HEK293T (cell line): ENCODE measurements around the gene ARMC9.

Experiments used
- ARNT ChIP-seq: fragments of 450-650 bp; IDR thresholded peaks from 2 replicates; pipeline ENCODE4 v1.6.1; 2017; ENCODE audit warnings: mild to moderate bottlenecking
- L3MBTL2 ChIP-seq: fragments of 450-650 bp; conservative IDR thresholded peaks from 2 replicates; pipeline ENCODE4 v1.6.1; 2016; ENCODE audit warnings: mild to moderate bottlenecking
- ZNF384 ChIP-seq: fragments of 450-650 bp; IDR thresholded peaks from 2 replicates; pipeline ENCODE4 v1.6.1; 2016

DNA sequence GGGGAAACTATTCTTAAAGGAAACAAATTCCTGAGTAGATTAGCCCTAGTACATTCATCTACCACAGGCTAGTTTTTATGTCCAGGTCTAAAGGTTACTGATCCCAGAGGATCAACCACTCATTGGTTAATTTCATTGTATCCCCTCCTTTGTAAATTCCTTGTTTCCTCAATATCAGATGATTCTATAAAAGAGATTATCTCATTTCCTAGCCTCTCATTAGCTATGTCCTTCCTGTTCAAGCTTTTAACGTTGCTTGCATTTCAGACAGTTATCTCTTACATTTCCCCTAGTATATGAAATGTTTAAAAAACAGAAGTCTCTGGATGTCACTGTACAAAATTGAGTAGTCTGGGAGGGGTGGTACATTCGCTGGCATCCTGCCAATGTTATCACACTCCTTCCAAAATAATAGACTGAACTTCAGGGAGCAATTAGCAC, 24.2 kb upstream of the ARMC9 start:
- TF ChIP-seq ZNF384 (no peak), ARNT (no peak), L3MBTL2 (no peak)
